ENCODE results near the gene TET3. TPM values are rescaled to one million over a fixed set of nuclear protein-coding genes. Genes with fewer than 3 reads are reported as not detected.

The TET3 gene
- total and polyA plus RNA-seq, 2 donors (not counting 1 experiment from before 2014, with no cell fraction given), result 2.1 to 3.1 TPM

- Histone ChIP-seq H3K4me1 (ENCODE audit: control insufficient read depth, extremely low read depth, insufficient read depth, low read length) (no peaks in the 10 kb centered on the region), H3K27me3 (ENCODE audit: control insufficient read depth, insufficient read depth, low read length) (no peaks in the 10 kb centered on the region), H3K9me3 (ENCODE audit: control insufficient read depth, insufficient read depth, low read depth, low read length) (no peaks in the 10 kb centered on the region), H3K4me2 (ENCODE audit: extremely low read depth, insufficient read depth, low read length) (no peak overlapping the region), H4K20me1 (ENCODE audit: control insufficient read depth, extremely low read depth, insufficient read depth, low read length) (no peaks in the 10 kb centered on the region), H3K36me3 (ENCODE audit: control insufficient read depth, insufficient read depth, low read length) (peaks cover 5% of the 10 kb centered on the region), H2AFZ (ENCODE audit: low read length) (no peak overlapping the region), H3K4me3 (replicated peaks in 1 of 4; ENCODE audit: control extremely low read depth in 1 of 4, insufficient read depth in 1 of 4, low read depth in 3 of 4, low read length in 4 of 4) (no peak overlapping the region), H3K79me2 (ENCODE audit: control insufficient read depth, insufficient read depth, low read length) (no peaks in the 10 kb centered on the region), H3K9ac (ENCODE audit: insufficient read depth, low read length) (no peak overlapping the region), H3K27ac (ENCODE audit: insufficient read depth, low read length) (no peak overlapping the region)
- TF ChIP-seq CTCF (conservative IDR thresholded peaks at IDR 0.05 in 1 of 2, IDR thresholded peaks at IDR 0.05 in 1 of 2; ENCODE audit: low read depth in 1 of 2, low read length in 2 of 2) (no peak), EZH2 (IDR thresholded peaks at IDR 0.05; ENCODE audit: low read length, missing control alignments) (no peak)
- no peak for DNase-seq (ENCODE audit: low read depth in 2 of 2)
Measured at GRCh38 chr2:73961823-73962615, 22.7 kb upstream of the TET3 start.

GRCh38 chr2:73962798-73963197 lies 21.9 kb upstream of the TET3 start:
- H3K9me3 ChIP-seq (ENCODE audit: control insufficient read depth, insufficient read depth, low read depth, low read length), result no peaks in the 10 kb centered on the region
- DNase-seq (ENCODE audit: low read depth in 2 of 2), result no peak
- no peaks in the 10 kb centered on the region for H3K79me2 ChIP-seq (ENCODE audit: control insufficient read depth, insufficient read depth, low read length)
- no peak overlapping the region for H3K4me3 ChIP-seq (replicated peaks in 1 of 4; ENCODE audit: control extremely low read depth in 1 of 4, insufficient read depth in 1 of 4, low read depth in 3 of 4, low read length in 4 of 4)
- no peaks in the 10 kb centered on the region for H4K20me1 ChIP-seq (ENCODE audit: control insufficient read depth, extremely low read depth, insufficient read depth, low read length)
- H3K27me3 ChIP-seq (ENCODE audit: control insufficient read depth, insufficient read depth, low read length), result no peaks in the 10 kb centered on the region
- TF ChIP-seq CTCF (conservative IDR thresholded peaks at IDR 0.05 in 1 of 2, IDR thresholded peaks at IDR 0.05 in 1 of 2; ENCODE audit: low read depth in 1 of 2, low read length in 2 of 2), result no peak
- no peak for TF ChIP-seq EZH2 (IDR thresholded peaks at IDR 0.05; ENCODE audit: low read length, missing control alignments)
- H3K4me2 ChIP-seq (ENCODE audit: extremely low read depth, insufficient read depth, low read length), result no peak overlapping the region
- no peak overlapping the region for H2AFZ ChIP-seq (ENCODE audit: low read length)
- H3K36me3 ChIP-seq (ENCODE audit: control insufficient read depth, insufficient read depth, low read length), result peaks cover 4% of the 10 kb centered on the region
- no peak overlapping the region for H3K27ac ChIP-seq (ENCODE audit: insufficient read depth, low read length)
- H3K4me1 ChIP-seq (ENCODE audit: control insufficient read depth, extremely low read depth, insufficient read depth, low read length), result no peaks in the 10 kb centered on the region
- no peak overlapping the region for H3K9ac ChIP-seq (ENCODE audit: insufficient read depth, low read length)

GRCh38 chr2:73963385-73964120 lies 21.2 kb upstream of the TET3 start:
- Histone ChIP-seq H3K36me3 (ENCODE audit: control insufficient read depth, insufficient read depth, low read length) (peaks cover 4% of the 10 kb centered on the region), H3K79me2 (ENCODE audit: control insufficient read depth, insufficient read depth, low read length) (no peaks in the 10 kb centered on the region), H3K9me3 (ENCODE audit: control insufficient read depth, insufficient read depth, low read depth, low read length) (no peaks in the 10 kb centered on the region), H3K27ac (ENCODE audit: insufficient read depth, low read length) (no peak overlapping the region), H3K4me2 (ENCODE audit: extremely low read depth, insufficient read depth, low read length) (no peak overlapping the region), H3K27me3 (ENCODE audit: control insufficient read depth, insufficient read depth, low read length) (no peaks in the 10 kb centered on the region), H2AFZ (ENCODE audit: low read length) (no peak overlapping the region), H3K4me1 (ENCODE audit: control insufficient read depth, extremely low read depth, insufficient read depth, low read length) (no peaks in the 10 kb centered on the region), H3K9ac (ENCODE audit: insufficient read depth, low read length) (no peak overlapping the region), H4K20me1 (ENCODE audit: control insufficient read depth, extremely low read depth, insufficient read depth, low read length) (no peaks in the 10 kb centered on the region), H3K4me3 (replicated peaks in 1 of 4; ENCODE audit: control extremely low read depth in 1 of 4, insufficient read depth in 1 of 4, low read depth in 3 of 4, low read length in 4 of 4) (no peak overlapping the region)
- no peak for TF ChIP-seq EZH2 (IDR thresholded peaks at IDR 0.05; ENCODE audit: low read length, missing control alignments)
- no peak for TF ChIP-seq CTCF (conservative IDR thresholded peaks at IDR 0.05 in 1 of 2, IDR thresholded peaks at IDR 0.05 in 1 of 2; ENCODE audit: low read depth in 1 of 2, low read length in 2 of 2)
- no peak for DNase-seq (ENCODE audit: low read depth in 2 of 2)
